ENCODE results near the gene ANTXR1.
A peak's percentile ranks its signal among the peaks of the same experiment; 100 is the strongest.

The ANTXR1 gene

DNA sequence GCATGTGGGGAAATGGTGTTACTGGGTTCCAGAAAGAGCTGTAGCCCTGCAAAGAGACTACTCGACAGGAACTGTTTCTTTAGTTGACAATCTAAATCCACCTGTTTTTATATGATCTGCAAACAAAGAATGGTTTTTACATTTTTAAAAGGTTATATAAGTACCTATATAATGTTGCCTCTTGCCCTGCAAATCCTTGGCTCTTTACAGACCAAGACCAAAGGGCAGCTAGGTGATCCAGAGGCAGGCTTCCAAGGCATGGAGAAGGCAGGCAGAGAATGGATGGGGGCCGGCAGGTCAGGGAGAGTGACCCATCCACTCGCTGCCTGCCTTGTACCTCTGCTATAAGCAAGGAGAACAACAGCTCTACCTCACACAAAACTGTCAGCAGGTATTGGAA lies 173.6 kb downstream of the ANTXR1 start:
- H3K9me3 ChIP-seq (ENCODE audit: control insufficient read depth, low read length): no peaks in the 10 kb centered on the region
- no peak overlapping the region for H3K14ac ChIP-seq (ENCODE audit: low read length in 2 of 2)
- peaks cover 2% of the 10 kb centered on the region for H3K4me1 ChIP-seq (ENCODE audit: control insufficient read depth, insufficient read depth, low read depth, low read length)
- no peak overlapping the region for H2BK15ac ChIP-seq (ENCODE audit: low read depth, poor library complexity, severe bottlenecking)
- DNase-seq: no peak
- peak overlapping the region in 1 of 2 experiments; percentile 58 for H3K18ac ChIP-seq (ENCODE audit: low read depth in 1 of 2, low read length in 2 of 2)
- H2BK12ac ChIP-seq (ENCODE audit: low read length in 2 of 2): peak overlapping the region; percentile 70 to 86
- peak overlapping the region; percentile 83 for H4K8ac ChIP-seq (ENCODE audit: low read length)
- H3K27ac ChIP-seq (ENCODE audit: low read length, poor library complexity, severe bottlenecking): no peak overlapping the region
- 100% methylated on average over 2 of the region's 3 CpGs for WGBS
- peak overlapping the region in 1 of 2 experiments; percentile 68 for H3K4ac ChIP-seq (ENCODE audit: low read depth in 1 of 2, low read length in 2 of 2)
- H3K4me3 ChIP-seq (ENCODE audit: insufficient read depth in 1 of 2, low read depth in 1 of 2, low read length in 2 of 2): no peak overlapping the region
- H3K36me3 ChIP-seq (ENCODE audit: control insufficient read depth in 1 of 2, insufficient read depth in 2 of 2, low read depth in 1 of 2, low read length in 2 of 2): peaks cover 16 to 49% of the 10 kb centered on the region in 2 experiments
- H2BK120ac ChIP-seq (ENCODE audit: low read depth, low read length): peak overlapping the region; percentile 15
- peaks cover 1% of the 10 kb centered on the region for H3K79me1 ChIP-seq (replicated peaks; ENCODE audit: low read length, poor library complexity, severe bottlenecking)
- H3K4me2 ChIP-seq (ENCODE audit: low read length, poor library complexity, severe bottlenecking): no peak overlapping the region
- peak overlapping the region; percentile 74 for H4K91ac ChIP-seq (ENCODE audit: low read length)
- H2AK5ac ChIP-seq (ENCODE audit: low read length, severe bottlenecking): peak overlapping the region; percentile 72
- H3K27me3 ChIP-seq (ENCODE audit: control insufficient read depth in 1 of 2, insufficient read depth in 1 of 2, low read length in 2 of 2): no peaks in the 10 kb centered on the region
- no peak overlapping the region for H3K9ac ChIP-seq (ENCODE audit: low read length)
- no peak overlapping the region for H2BK5ac ChIP-seq (ENCODE audit: low read depth, low read length, poor library complexity, severe bottlenecking)
- peak overlapping the region in 1 of 2 experiments; percentile 23 for H3K23ac ChIP-seq (ENCODE audit: low read length in 2 of 2)
- H2AFZ ChIP-seq (ENCODE audit: low read depth, low read length): no peak overlapping the region

DNA sequence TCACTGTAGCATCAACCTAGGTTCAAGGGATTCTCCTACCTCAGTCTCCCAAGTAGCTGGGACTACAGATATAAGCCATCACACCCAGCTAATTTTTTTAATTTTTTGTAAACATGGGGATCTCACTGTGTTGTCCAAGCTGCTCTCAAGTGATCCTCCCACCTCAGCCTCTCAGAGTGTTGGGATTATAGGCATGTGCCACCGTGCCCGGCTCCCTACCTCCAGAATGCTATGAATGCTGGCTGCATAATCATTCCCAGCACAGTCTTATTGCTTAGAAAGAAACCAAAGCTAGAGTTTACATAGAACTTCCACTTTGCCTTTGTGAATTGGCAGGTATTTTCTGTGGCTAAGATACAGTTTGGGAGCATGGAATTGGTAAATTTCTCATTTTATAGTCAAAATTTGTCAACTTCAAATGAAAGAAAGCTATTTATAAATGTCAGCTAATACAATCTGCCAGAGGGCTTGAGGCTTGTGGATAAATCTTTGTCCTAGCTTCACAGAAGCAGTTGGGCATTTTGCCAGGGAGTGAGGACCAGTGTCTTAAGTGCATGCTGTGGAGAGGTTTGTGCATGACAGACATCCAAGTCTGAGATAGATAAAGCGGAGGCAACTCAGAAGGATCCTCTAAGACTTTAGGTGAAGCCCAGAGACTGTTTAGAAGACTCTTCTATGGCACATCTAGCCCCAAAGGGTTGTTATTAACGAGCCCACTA lies 175.4 kb downstream of the ANTXR1 start:
- H3K27me3 ChIP-seq (ENCODE audit: control insufficient read depth in 1 of 2, insufficient read depth in 1 of 2, low read length in 2 of 2): no peaks in the 10 kb centered on the region
- H4K91ac ChIP-seq (ENCODE audit: low read length): no peak overlapping the region
- peak overlapping the region in 1 of 2 experiments; percentile 47 for H2BK12ac ChIP-seq (ENCODE audit: low read length in 2 of 2)
- no peak overlapping the region for H2BK5ac ChIP-seq (ENCODE audit: low read depth, low read length, poor library complexity, severe bottlenecking)
- H3K27ac ChIP-seq (ENCODE audit: low read length, poor library complexity, severe bottlenecking): no peak overlapping the region
- H4K8ac ChIP-seq (ENCODE audit: low read length): no peak overlapping the region
- H3K4me1 ChIP-seq (ENCODE audit: control insufficient read depth, insufficient read depth, low read depth, low read length): peaks cover 2% of the 10 kb centered on the region
- no peak overlapping the region for H2BK120ac ChIP-seq (ENCODE audit: low read depth, low read length)
- peak overlapping the region in 1 of 2 experiments; percentile 78 for H3K4ac ChIP-seq (ENCODE audit: low read depth in 1 of 2, low read length in 2 of 2)
- no peak overlapping the region for H3K4me3 ChIP-seq (ENCODE audit: insufficient read depth in 1 of 2, low read depth in 1 of 2, low read length in 2 of 2)
- H2AFZ ChIP-seq (ENCODE audit: low read depth, low read length): no peak overlapping the region
- peak; percentile 53 for DNase-seq
- H3K14ac ChIP-seq (ENCODE audit: low read length in 2 of 2): no peak overlapping the region
- peaks cover 1% of the 10 kb centered on the region for H3K79me1 ChIP-seq (replicated peaks; ENCODE audit: low read length, poor library complexity, severe bottlenecking)
- H3K9me3 ChIP-seq (ENCODE audit: control insufficient read depth, low read length): no peaks in the 10 kb centered on the region
- H3K9ac ChIP-seq (ENCODE audit: low read length): no peak overlapping the region
- H3K4me2 ChIP-seq (ENCODE audit: low read length, poor library complexity, severe bottlenecking): no peak overlapping the region
- WGBS: 97% methylated on average over 3 of the region's 4 CpGs
- H3K18ac ChIP-seq (ENCODE audit: low read depth in 1 of 2, low read length in 2 of 2): peak overlapping the region; percentile 26 to 82
- peaks cover 14 to 44% of the 10 kb centered on the region in 2 experiments for H3K36me3 ChIP-seq (ENCODE audit: control insufficient read depth in 1 of 2, insufficient read depth in 2 of 2, low read depth in 1 of 2, low read length in 2 of 2)
- H3K23ac ChIP-seq (ENCODE audit: low read length in 2 of 2): no peak overlapping the region
- H2AK5ac ChIP-seq (ENCODE audit: low read length, severe bottlenecking): no peak overlapping the region
- H2BK15ac ChIP-seq (ENCODE audit: low read depth, poor library complexity, severe bottlenecking): no peak overlapping the region

DNA sequence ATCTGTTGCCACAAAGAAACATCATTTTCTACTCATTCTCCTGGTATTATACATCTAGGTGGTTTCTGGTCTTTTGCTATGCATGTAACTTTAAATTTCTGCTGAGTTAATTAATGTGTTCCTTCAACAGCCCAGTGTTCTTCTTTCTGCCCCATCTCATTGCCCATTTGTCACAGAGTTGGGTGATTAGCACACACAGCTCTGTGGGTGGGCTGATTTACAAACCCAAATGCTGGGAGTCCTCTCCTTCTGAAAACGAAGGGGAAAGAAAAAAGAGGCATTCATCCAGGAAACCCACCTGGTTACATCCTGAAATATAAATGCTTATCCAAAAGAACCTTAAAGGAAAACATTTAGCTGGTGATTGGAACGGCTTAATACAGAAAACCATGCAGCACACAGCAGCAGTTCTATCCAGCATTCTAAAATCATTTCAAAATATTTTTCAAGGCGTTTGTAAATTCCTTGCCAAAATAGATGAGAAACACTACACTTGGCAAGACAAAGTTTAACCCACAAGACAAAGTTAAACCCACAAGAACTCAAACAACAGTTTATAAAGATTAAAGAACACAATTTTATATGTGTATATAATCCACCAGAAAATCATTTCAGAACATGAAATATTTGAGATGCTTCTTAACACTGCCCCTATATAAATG lies 177.9 kb downstream of the ANTXR1 start:
- WGBS: 69% methylated on average over 3 of the region's 3 CpGs

DNA sequence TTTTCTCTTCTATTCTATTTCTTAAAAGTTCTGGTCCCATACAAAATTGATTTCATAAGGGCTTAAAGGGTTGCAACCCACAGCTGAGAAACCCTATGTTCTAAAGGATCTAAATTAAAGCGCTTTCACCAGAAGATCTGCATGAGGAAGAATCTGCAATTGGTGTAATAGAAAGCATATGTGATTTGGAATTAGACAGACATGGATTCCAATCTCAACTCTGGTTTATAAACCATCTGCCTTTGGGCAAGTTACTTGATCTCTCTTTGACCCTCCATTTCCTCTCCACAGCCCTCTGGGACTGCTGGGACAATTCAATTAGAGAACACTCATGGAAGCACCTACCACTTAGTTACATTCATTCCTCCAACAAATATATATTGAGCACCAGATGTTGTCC lies 178.7 kb downstream of the ANTXR1 start:
- no CpG with 5 or more reads among the region's 1 CpG for WGBS
- Histone ChIP-seq H3K27ac (ENCODE audit: low read length, poor library complexity, severe bottlenecking) (no peak overlapping the region), H3K27me3 (ENCODE audit: control insufficient read depth in 1 of 2, insufficient read depth in 1 of 2, low read length in 2 of 2) (no peaks in the 10 kb centered on the region), H3K9ac (ENCODE audit: low read length) (no peak overlapping the region), H3K9me3 (ENCODE audit: control insufficient read depth, low read length) (no peaks in the 10 kb centered on the region), H2BK5ac (ENCODE audit: low read depth, low read length, poor library complexity, severe bottlenecking) (no peak overlapping the region), H2BK120ac (ENCODE audit: low read depth, low read length) (no peak overlapping the region), H3K79me1 (replicated peaks; ENCODE audit: low read length, poor library complexity, severe bottlenecking) (peaks cover 1% of the 10 kb centered on the region), H3K4me1 (ENCODE audit: control insufficient read depth, insufficient read depth, low read depth, low read length) (peaks cover under 1% of the 10 kb centered on the region), H3K18ac (ENCODE audit: low read depth in 1 of 2, low read length in 2 of 2) (no peak overlapping the region), H3K4me3 (ENCODE audit: insufficient read depth in 1 of 2, low read depth in 1 of 2, low read length in 2 of 2) (no peak overlapping the region), H2BK15ac (ENCODE audit: low read depth, poor library complexity, severe bottlenecking) (no peak overlapping the region), H2BK12ac (ENCODE audit: low read length in 2 of 2) (no peak overlapping the region), H3K36me3 (ENCODE audit: control insufficient read depth in 1 of 2, insufficient read depth in 2 of 2, low read depth in 1 of 2, low read length in 2 of 2) (peaks cover 20 to 27% of the 10 kb centered on the region in 2 experiments), H2AK5ac (ENCODE audit: low read length, severe bottlenecking) (no peak overlapping the region), H2AFZ (ENCODE audit: low read depth, low read length) (no peak overlapping the region), H3K4ac (ENCODE audit: low read depth in 1 of 2, low read length in 2 of 2) (no peak overlapping the region), H3K23ac (ENCODE audit: low read length in 2 of 2) (no peak overlapping the region), H4K8ac (ENCODE audit: low read length) (no peak overlapping the region), H4K91ac (ENCODE audit: low read length) (no peak overlapping the region), H3K14ac (ENCODE audit: low read length in 2 of 2) (no peak overlapping the region), H3K4me2 (ENCODE audit: low read length, poor library complexity, severe bottlenecking) (no peak overlapping the region)
- DNase-seq: no peak

More for the DNA sequence above, 177.9 kb downstream of the ANTXR1 start:
- Histone ChIP-seq H2AFZ (ENCODE audit: low read depth, low read length) (no peak overlapping the region), H3K36me3 (ENCODE audit: control insufficient read depth in 1 of 2, insufficient read depth in 2 of 2, low read depth in 1 of 2, low read length in 2 of 2) (peaks cover 20 to 33% of the 10 kb centered on the region in 2 experiments), H2BK12ac (ENCODE audit: low read length in 2 of 2) (no peak overlapping the region), H3K18ac (ENCODE audit: low read depth in 1 of 2, low read length in 2 of 2) (peak overlapping the region; percentile 5 to 63), H2AK5ac (ENCODE audit: low read length, severe bottlenecking) (no peak overlapping the region), H4K91ac (ENCODE audit: low read length) (no peak overlapping the region), H3K9me3 (ENCODE audit: control insufficient read depth, low read length) (no peaks in the 10 kb centered on the region), H3K4ac (ENCODE audit: low read depth in 1 of 2, low read length in 2 of 2) (no peak overlapping the region), H3K27me3 (ENCODE audit: control insufficient read depth in 1 of 2, insufficient read depth in 1 of 2, low read length in 2 of 2) (no peaks in the 10 kb centered on the region), H3K4me3 (ENCODE audit: insufficient read depth in 1 of 2, low read depth in 1 of 2, low read length in 2 of 2) (no peak overlapping the region), H3K79me1 (replicated peaks; ENCODE audit: low read length, poor library complexity, severe bottlenecking) (peaks cover 1% of the 10 kb centered on the region), H3K9ac (ENCODE audit: low read length) (peak overlapping the region; percentile 40), H2BK5ac (ENCODE audit: low read depth, low read length, poor library complexity, severe bottlenecking) (no peak overlapping the region), H3K4me2 (ENCODE audit: low read length, poor library complexity, severe bottlenecking) (no peak overlapping the region), H3K23ac (ENCODE audit: low read length in 2 of 2) (no peak overlapping the region), H3K14ac (ENCODE audit: low read length in 2 of 2) (no peak overlapping the region), H3K4me1 (ENCODE audit: control insufficient read depth, insufficient read depth, low read depth, low read length) (no peaks in the 10 kb centered on the region), H3K27ac (ENCODE audit: low read length, poor library complexity, severe bottlenecking) (no peak overlapping the region), H4K8ac (ENCODE audit: low read length) (no peak overlapping the region), H2BK120ac (ENCODE audit: low read depth, low read length) (no peak overlapping the region), H2BK15ac (ENCODE audit: low read depth, poor library complexity, severe bottlenecking) (no peak overlapping the region)
- no peak for DNase-seq
